Pulmonary artery endothelial cell (primary cell): ENCODE data around the gene ZRANB1. TPM values are rescaled to one million over a fixed set of nuclear protein-coding genes. Genes with fewer than 3 reads are reported as not detected.

Experiments used
- DNase-seq: peaks from one replicate; pipeline ENCODE4 v3.0.0-alpha.2; 2011; ENCODE audit warnings: low read depth, low spot score
- total RNA-seq: library from RNA; depleted of rRNA; stranded (reverse); fragments of >200 nt; gene quantifications from 2 replicates; pipeline ENCODE4 v1.2.3, GENCODE V29; 2014

Gene ZRANB1
- total RNA-seq, 1 donor from 2014 or later, result 24.1 TPM

GRCh38 chr10:125017547-125018298 is 75.8 kb downstream of the ZRANB1 start:
- DNase-seq, result no peak

DNA sequence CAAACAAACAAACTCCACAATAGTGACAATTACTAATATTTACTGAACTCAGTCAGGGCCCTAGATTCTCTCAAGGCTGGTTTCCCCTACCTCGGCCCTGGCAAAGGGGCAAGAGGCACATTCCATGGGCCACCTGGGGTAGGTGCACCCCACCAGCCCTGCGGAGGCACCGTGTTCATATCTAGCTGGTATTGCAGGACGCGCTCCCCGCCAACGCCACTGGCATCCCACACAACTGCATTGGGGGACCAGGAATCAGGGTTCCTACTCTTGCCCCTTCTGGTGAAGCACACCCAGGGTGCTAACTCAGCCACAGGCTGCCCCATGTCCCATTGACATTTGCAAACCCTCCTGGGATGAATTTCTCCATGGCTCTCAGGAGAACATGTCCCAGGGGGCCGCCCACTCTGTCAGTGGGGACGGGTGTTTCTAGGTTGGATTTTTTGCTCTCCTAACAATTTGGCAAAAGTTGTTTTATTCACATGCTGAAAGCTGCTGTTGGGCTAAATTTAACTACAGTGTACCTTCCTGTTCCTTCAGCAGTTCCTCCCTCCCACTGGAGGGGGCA is 76.7 kb downstream of the ZRANB1 start:
- DNase-seq, result no peak

GRCh38 chr10:125020386-125020785 is 78.5 kb downstream of the ZRANB1 start:
- no peak for DNase-seq

GRCh38 chr10:125020871-125021270 is 78.9 kb downstream of the ZRANB1 start:
- DNase-seq, result no peak

- DNase-seq, result no peak
Measured at GRCh38 chr10:125021686-125022344, 79.9 kb downstream of the ZRANB1 start.

- no peak for DNase-seq
Measured at GRCh38 chr10:125022671-125023070, 80.7 kb downstream of the ZRANB1 start.

DNA sequence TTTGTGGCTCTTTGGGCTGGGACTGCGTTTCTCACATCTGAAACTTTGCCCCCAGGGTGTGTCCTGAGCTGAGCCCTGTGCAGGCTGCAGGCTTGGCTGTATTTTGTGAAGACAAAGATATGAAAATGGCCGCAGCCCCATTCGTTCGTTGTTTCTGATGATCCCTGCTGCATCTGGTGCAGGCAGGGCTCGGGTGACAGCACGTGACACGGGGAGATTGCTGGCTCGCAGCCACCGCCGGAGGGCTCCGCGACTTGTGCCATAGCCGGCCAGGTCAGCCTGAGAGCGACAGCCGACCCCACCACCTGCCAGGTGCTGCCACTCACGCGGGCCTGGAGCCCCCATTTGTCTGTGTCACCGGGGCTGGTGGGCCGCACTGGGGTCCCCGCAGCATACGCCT is 81.3 kb downstream of the ZRANB1 start:
- no peak for DNase-seq

DNA sequence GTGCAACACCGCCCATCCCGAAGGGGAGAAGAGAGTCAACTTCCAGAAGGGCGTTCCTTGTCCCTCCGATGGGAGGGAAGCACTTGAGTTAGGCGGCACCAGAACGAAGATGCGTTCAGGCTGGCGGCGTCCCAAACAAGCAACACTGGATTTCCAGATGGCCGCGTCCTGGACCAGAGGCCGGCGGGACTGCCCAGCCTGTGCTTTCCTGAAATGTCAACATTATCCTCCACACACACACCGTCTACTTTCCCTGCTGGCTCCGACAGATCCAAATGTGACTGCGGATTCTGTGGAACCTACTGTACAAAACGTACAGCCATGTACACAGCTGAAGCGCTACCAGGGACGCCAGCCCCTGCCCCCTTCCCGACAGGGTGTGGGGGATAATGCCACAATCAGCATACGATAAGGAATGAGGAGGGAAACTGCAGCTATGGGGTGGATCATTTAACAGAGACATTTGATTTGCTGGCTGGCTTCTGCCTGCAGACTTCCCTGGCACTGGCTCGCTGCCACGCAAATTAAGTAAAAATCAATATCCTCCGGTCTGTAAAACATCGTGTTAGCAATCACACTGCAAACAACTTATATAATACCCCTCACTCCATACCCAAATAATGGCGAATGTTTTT is 82.1 kb downstream of the ZRANB1 start:
- DNase-seq, result no peak

DNA sequence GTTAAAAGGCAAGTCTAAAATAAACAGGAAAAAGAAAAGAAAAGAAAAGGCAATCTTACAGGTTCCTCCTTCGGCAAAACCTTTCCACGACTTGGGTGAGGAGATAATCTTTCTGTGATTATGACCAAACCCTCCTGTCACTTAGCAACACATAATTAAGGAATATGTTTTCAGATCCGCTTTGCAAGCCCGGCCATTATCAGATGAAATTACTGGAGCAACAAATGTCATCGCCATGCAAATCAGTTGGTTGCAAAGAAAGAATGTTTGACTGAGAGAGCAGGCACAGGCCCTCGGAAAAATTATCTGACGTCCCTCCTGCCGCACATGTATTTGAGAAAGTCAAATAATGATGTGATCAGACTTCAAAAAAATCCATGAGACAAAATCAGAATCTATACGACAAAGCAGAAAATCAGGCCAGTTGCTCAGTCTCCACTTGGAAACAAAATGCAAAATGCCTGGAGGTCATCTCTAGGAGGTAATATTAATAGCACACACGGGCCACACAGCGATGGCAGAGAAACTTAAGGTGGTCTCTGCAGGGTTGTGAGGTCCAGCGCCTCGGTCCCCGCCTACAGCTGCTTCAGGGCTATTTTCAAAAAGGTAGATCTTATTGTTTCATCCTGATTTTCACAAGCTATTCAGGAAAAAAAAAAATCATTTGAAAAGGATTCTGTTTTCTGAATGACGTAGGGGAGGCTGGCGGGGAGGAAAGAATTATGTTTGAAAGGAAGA is 82.7 kb downstream of the ZRANB1 start:
- DNase-seq, result no peak

DNA sequence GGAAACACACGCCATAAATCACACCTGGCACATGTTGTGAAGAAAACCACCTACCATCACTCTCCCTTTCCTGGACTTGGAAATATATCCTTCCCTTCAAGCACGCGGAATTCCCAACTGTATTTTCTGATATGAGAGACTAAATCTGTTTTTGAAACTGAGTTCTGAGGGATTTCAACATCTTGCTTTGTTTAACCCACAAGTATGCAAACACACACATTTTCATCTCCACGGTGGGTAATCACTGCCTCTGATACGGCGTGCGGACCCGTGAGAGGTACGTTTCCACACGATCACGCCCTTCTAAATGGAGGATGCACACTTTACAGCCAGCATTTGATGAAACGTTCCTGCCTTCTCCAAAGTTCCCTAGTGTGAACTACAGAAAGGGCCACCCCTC is 83.4 kb downstream of the ZRANB1 start:
- no peak for DNase-seq

- DNase-seq, result no peak
Measured at GRCh38 chr10:125026036-125026931, 84.4 kb downstream of the ZRANB1 start.

- DNase-seq, result no peak
Measured at GRCh38 chr10:125026974-125027735, 85.2 kb downstream of the ZRANB1 start.

DNA sequence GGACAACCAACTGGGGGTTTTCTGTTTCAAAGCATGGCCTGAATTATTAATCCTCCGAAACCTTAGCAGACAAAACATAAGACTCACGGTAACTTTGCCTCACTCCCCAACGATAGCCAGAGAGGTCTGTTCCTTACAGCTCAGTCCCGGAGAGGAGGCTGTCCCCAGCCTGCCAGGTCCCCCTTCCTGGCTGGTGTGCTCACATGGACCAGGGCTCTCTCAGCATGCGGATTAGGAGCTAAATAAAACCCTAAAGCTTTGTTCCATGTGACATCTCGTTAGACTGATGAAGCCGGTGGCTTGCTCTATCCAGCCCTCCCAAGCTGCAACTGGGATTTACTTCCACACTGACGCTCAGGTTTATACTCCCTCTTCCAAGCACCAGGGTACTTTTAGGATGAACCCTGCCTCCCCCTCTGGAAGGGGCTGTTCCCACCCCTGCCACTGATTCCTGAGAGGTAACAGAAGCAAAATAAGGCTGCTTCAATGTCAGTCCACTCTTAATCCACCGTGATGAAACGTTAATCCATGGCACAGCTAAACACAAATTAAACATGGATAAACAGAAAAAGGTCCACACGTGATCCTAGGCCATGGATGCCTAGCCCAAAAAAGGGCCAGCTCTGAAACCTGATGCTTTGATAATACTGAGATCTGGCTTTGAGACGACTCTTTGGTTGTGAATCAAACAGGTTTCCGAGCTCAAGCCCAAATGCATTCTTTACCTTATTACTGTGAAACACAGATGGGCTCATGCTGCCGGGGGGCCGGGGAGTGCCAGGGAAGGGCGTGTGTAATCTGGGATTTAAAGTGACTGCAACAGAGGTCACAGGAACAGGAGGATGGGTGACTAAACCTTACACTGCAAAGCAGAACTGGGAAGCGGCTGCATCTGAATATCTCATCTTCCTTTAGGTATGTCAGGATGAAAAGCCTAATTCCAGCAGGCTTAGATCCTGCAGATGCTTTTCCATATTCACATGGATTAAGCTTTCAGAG is 86.2 kb downstream of the ZRANB1 start:
- DNase-seq, result no peak

DNA sequence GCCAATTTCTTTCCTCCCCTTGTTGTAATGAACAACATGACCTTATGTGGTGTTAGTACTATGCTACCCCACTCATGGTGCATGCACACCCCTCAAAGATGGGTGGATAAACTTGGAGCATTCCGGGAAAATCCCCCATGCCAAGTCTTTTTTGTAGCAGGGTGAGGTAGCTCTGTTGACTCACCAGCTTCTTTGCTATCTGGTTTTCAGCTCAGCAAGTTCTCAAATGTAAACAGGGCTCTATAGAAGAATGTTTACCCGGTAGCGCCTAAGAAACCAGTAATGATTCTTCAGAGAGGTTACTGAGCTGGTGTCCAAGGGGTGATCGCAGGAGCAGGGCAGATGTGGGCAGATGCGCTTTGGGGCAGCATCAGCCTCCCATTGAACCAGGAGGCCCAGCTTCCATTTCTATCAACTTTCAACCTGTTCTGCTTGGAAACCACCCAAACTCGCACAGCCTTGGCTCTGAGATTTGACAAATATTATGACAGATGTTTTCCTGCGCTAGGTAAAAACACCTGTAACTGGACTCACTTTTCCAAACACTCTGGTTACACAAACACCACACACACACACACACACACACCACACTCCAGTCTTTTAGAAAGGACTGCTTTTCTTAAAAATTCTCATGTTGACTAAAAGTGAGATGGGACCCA is 87.8 kb downstream of the ZRANB1 start:
- DNase-seq, result no peak

GRCh38 chr10:125030567-125031197 is 88.8 kb downstream of the ZRANB1 start:
- no peak for DNase-seq

DNA sequence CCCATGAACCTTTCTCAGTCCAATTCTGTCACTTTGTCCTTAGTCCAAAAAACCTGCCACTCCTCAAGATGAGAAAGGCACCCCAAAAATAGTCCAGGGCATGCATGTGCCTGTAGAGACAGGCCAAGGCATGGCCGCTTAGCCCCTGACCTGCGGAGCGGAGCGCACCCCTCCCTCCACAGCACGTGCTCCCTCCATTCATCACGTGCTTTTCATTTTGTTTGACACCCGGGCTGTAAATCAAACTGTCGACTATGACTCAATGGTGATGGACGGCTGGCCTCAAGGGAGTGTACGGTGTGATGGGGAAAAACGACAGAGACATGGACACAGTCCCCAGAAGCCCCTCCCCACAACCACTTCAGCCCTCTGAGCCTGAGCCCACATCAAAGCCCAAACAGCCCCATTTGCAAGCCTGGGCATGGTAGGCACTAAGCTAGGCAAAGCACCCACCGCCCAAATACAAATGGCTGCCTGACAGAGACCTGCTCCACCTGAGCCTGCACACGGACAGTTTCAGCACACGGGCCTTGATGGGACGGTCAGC is 90.6 kb downstream of the ZRANB1 start:
- DNase-seq, result no peak
